NOMO-1 treated with dmso at 0.1 percent for 144 hours (cell line): Measurements from ENCODE around the gene NAE1.

ENCODE experiments used
- DNase-seq: peaks from one replicate; lab custom pipeline; 2025; ENCODE audit not compliant: unreplicated experiment; lab: John Stamatoyannopoulos, UW

Gene NAE1

DNA sequence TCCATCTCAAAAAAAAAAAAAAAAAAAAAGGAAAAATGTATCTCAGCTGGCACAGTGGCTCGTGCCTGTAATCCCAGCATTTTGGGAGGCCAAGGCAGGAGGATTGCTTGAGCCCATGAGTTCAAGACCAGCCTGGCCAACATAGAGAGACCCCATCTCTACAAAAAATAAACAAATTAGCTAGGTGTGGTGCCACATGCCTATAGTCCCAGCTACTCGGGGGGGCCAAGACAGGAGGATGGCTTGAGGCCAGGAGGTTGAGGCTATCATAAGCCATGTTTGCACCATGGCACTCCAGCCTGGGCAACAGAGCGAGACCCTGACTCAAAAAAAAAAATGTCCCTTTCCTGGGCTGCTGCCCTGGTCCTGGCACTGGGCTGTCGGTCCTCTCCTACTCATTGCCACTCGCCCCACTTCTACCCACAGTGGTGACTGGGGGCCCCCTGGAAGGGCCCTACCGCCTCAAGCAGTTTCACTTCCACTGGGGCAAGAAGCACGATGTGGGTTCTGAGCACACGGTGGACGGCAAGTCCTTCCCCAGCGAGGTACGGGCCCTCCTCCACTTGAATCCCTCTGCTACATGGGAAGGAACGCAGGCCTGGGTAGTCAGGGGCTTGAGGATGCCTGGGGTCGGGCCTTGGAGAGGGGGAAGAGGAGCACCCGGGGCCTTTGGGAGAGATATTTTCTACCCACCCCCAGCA, 19.5 kb upstream of the NAE1 start:
- peak; percentile 43 for DNase-seq

DNA sequence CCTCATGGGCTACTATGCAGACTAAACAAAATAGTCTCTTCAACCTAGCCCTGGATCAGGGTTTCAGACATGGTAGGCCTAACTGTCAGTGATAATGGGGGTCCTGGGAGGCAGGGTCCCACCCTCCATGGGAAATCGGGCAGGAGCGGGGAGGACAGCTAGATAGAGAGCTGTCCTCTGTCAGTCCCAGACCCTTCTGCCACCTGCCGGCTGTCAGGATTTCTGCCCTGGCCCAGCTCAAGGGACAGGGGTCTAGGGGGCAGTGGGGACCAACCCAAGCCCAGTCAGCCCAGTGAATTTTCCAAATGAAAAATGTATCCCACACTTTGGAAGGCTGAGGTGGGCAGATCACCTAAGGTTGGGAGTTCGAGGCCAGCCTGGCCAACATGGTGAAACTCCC, 18.8 kb upstream of the NAE1 start:
- no peak for DNase-seq

DNA sequence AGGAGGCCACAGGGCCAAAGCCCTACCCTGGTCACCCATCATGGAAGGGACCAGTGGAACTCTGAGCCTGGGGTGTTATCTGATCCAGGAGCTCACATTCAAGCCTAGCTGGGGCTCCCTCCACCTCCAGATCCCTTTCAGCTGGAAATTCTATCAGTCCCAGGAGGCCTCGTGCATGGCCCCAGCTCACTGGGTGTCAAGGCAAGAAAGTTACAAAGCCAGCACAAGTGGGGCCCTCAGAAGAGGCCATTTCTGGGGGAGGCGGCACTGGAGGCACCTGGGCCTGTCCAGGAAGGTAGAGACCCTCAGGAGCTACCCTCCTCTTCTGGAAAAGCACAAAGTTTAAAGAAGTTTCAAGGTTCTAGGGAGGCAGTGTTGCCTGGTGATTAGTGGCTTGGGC, 18.2 kb upstream of the NAE1 start:
- DNase-seq: no peak

DNA sequence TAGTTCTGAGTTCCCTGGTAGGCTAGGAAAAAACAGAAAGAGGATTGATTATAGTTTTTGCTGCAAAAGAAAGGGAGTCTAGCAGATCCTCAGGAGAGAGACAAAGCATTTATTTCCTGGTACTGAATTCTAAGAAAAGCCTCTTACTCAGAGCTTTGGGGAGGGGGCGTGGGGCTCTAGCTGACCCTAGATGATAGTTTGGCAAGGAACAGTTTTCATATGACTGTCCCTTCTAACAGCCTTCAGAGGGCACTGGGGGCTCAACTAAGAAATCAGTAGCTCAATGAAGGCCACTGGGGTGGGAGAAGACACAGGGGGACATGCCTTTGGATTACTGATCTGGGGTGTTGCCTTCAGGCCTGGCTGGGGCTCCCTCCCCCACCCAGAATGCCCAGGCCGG, 17.4 kb upstream of the NAE1 start:
- no peak for DNase-seq

DNA sequence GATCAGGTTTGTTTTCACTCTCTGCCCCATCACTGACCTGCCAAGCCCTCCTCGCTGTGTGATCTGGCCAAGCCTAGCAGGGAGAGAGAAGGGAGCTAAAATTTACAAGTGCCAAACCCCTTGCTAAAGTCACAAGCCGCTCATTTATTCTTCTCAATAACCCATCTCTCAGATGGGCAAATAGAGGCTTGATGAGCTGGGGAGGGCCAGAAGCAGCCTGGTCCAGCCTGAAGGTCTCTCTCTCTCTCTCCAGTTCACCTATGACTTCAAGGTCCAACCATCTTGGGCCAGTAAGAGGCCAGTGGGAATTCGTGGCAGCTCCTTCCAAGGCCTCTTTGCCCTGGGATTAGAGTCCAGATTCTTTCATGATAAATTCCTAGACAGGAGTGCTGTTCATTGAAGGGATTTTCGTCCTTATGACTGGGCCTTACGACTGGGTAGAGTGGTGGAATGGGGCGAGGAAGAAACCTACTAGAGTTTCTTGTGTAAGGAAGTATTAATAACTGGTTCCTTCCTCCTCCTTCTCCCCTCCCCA, 16.8 kb upstream of the NAE1 start:
- DNase-seq: no peak

DNA sequence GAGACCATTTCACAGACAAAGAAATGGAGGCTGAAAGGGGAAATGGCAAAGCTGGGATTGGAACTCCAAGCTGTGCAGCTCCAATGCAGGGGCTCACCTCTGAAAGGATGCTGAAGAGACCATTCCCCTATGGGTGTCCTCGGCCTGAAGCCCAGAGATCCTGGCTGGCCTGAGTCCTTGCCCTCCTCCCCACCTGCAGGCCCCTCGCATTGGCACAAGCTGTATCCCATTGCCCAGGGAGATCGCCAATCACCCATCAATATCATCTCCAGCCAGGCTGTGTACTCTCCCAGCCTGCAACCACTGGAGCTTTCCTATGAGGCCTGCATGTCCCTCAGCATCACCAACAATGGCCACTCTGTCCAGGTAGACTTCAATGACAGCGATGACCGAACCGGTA, 16.1 kb upstream of the NAE1 start:
- DNase-seq: no peak

DNA sequence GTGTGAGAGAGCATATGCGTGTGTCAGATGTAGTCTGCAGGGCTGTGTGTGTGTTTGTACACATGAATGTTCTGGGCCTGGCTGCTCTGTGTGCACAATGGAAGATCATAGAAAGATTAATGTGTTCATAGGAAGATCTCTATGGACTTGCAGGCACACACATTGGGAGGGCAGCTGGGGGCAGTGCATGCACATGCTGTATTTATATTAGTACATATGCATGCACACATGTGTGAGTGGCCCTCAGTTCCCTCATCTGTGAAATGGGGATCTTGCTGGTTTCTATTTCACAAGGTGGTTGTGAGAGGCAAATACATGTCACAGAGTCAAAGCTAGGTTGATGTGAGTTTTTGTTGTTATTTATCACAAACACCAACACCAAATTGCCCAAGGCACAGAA, 15.5 kb upstream of the NAE1 start:
- no peak for DNase-seq

DNA sequence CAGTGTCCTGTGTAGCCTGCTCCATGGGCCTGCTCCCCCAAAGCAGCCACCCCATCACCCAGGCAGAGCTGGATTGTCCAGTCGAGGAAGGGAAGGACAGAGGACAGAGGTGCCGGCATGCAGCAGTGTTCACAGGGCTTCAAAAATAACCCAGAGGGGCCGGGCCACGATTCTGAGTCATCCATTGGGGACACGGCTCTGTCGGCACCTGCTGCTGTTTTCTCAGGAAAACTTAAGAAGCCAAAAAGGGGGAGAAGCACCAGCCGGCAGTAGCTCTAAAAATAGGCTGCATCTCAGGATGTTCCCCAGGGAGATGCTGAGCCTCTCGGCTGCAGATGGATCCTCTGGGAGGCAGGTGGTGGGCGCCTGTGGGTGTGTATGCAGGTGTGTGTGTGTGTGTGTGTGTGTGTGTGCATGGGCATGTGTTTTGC, 15.0 kb upstream of the NAE1 start:
- DNase-seq: no peak

DNA sequence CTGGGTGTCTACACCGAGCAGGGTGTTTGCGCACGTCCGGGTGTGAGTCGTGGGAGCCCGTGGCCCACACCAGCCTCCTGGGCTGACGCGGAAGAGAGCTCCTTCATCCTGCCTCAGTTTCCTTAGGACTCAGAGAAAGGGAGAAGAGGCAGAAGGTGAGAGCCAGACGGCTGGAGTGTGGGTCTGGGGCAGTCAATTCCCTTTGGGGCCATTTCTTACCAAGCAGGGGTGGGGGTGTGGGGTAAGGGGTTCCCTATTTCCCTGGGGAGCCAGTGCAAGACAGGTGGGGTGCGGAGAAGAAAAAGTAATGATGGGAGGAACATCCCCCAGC, 14.3 kb upstream of the NAE1 start:
- no peak for DNase-seq

DNA sequence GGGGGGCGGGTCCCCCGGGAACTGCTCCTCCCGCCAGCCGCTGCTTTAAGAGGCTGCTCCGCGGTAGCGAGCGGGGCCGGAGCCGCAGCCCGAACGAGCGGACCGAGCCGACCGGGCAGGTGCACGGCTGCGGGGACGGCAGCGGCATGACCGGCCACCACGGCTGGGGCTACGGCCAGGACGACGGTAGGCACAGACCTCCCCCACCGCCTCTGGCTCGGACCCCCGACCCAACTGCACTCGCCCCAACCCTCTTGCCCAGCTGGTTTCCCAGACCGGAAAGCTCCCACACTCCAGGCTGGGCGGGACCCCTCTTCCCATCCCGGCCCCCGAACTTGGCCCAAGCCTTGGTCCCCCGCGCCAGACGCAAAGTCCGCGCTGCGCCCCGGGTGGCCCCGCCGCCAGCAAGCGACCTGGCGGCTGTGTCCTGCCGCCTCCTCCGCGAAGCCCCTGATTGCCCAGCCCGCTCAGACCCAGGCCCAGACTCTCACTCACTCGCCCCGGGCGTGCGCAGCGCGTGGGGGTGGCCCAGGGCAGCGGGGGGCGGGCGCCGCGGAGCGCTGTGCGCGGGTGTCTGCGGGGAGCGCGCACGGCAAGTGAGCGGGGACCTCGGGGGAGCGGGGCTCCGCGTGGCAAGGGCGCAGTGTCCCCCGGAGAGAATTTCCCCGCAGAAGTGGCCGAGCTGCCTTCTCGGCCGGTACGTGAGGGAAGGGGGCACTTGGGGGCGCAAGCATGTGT, 13.7 kb upstream of the NAE1 start, which contains the start of gene CA7:
TSS of gene CA7 (plus strand) at position 73 of the 738 bp plus-strand sequence. CDS start at position 147, 74 bp downstream.
- no peak for DNase-seq

DNA sequence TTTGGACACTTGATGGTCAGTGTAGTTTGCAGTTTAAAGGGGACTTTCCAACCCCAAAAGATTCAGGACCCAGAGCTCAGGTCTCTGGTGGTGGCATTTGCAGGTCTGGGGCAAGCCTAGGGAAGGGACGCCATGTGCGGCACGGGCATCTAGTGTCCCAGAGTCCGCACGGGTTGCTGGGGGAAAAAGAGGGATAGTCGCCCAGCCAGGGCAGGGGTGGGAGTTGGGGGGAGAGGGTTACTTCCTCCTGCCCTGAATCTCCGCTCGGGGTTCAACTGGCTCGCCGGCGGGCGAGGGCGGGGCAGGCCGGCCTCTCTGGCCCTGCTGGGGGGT, 13.2 kb upstream of the NAE1 start:
- DNase-seq: no peak

DNA sequence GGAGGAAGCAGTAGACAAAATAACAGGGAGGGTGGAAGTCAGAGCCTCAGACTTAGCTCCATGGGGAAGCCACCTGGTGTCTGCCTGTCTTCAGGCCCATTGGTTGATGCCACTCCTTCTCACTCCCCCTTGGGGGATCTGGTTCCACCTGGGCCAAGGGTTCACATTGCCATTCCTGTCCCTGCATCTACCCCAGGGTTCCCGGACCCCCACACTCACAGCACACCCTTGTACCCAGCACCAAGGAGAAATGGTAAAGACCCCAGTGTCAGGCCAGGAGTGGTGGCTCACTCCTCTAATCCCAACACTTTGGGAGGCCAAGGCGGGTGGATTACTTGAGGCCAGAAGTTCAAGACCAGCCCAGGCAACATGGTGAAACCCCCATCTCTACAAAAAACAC, 12.4 kb upstream of the NAE1 start:
- DNase-seq: no peak

DNA sequence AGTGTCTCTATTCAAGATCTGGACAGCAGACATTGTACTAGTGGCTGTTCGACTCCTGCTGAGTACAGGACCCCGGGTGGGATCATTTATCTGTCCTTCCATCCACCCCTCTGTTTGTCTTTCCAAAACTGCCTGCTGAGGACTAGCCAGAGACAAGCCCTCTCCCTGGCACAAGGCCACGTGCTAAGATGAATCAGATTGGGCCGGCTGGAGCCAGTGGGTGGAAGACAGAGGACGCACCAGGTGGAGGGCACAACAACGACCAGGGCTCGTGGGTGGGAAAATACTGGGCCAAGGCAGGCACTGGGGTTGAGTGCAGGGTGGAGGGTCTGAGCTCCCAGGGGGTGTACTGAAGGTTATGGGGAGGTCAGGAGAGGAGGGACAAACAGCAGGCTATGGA, 12.0 kb upstream of the NAE1 start:
- DNase-seq: no peak

DNA sequence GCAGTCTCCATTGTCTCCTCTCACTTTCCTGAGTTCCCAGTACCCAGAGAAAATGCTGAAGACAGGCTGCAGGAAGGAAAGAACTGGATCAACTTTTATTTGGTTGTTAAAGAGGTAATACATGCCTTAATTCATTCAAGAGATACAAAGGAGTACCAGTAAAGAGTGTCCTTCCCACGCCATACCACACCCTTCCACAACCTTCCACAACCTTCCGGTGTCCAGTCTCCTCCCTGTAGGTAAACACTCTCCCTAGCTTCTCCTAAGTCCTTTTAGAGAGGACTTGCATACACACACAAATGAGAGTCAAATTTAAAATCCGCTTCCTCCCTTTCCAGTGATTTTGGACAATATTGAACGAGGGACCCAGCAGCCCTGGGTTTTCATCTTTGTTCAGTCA, 10.6 kb upstream of the NAE1 start:
- DNase-seq: no peak

DNA sequence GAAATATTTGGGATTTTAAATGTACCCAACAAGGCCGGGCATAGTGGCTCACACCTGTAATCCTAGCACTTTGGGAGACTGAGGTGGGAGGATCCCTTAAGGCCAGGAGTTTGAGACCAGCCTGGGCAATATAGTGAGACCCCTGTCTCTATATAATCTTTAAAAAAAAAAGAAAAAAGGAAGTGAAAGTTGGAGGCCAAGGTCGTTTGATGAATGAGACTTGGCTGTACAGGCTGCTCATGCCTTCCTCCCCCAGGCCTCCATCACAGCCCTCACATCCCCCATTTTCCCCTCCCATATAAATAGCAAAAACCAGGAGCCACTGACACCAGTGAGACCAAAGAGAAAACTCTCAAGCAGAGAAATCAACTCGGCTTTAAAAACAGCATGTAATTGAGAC, 10.1 kb upstream of the NAE1 start:
- no peak for DNase-seq

DNA sequence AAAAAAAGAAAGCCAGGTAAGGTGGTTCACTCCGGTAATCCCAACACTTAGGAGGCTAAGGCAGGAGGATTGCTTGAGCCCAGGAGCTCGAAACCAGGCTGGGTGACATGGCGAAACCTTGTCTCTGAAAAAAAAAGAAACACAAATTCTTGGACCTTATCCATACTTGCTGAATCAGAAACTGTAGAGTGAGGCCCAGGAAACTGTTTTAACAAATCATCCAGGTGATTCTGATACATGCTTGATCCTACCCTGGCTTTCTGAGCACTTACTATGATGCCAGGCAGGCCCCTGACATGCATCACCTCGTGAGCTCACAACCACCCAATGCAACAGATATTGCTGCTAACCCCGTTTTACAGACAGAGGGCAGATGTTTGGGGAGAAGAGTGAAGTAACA, 4.0 kb upstream of the NAE1 start:
- no peak for DNase-seq

DNA sequence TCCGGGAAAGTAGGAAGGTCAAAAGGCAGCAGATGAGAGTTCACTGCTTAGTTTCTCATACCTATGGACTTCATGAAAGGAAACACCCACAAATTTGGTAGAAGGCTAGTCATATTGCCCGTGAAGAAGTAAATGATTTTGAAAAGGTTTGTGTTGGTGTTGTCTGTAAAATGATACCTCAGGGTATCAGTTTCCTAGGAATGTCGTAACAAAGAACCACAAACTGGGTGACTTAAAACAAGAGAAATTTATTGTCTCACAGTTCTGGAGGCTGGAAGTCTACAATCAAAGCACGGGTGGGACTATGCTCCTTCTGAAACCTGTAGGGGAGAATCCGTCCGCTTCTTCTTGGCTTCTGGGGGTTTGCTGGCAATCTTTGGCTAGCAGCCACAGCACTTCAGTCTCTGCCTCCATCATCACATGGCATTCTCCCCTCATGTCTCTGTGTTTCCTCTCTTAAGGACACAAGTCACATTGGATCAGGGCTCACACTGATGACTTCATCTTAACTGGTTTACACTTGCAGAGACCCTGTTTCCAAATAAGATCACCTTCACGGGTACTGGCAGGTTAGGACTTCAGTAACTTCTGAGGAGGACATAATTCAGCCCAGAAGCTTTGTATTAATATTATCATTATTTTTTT, 2.0 kb upstream of the NAE1 start:
- no peak for DNase-seq

DNA sequence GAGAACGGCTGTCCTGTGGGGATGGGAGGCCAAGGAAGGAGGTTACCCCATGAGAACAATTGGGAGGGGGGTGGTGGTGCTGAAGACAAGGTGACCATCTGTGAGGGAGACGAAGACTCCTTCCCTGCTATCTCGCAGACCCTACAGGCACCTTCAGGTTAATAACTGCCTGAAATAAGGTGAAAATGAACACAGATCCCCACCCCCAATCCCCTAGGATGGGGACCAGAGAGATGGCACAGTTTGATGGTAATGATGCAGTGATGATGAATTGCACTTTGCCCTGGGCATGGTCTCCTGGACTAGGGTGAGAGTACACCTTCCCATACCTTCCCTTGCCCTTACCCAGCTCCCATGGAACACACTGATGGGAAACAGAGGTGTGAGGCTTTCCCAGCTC, 1.4 kb upstream of the NAE1 start:
- DNase-seq: no peak

DNA sequence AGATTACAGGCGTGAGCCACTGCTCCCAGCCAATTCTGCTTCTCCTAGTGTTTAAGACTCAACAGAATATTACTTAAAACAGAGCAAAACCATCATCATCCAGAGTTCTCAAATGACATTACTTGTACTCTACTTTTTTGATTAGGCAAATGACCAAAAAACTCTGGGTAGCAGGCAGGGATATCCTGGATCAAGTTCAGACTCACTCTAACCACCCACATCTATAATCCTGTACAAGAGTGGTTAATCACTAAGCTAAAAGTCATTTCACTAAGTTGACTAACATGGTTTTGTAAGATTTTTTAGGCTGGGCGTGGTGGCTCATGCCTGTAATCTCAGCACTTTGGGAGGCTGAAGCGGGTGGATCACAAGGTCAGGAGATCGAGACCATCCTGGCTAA, 6.8 kb downstream of the NAE1 start:
- DNase-seq: no peak

DNA sequence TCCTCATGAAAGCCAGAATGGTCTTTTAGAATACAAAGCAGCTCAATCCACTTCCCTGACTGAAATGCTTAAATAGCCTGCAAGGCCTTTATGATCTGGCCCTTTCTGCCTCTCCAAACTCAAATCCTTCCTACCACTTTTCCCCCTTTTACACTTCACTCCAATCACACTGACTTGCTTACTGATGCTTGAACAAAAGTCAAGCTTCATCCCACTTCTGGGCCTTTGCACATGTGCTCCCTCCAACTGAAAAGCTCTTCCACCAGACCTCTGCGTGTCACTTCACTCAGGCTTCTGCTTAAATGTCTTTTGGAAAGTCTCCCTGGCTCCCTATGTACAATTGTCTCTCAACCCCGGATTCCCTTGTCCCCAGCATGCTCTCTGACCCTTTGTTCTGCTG, 16.0 kb downstream of the NAE1 start:
- no peak for DNase-seq

DNA sequence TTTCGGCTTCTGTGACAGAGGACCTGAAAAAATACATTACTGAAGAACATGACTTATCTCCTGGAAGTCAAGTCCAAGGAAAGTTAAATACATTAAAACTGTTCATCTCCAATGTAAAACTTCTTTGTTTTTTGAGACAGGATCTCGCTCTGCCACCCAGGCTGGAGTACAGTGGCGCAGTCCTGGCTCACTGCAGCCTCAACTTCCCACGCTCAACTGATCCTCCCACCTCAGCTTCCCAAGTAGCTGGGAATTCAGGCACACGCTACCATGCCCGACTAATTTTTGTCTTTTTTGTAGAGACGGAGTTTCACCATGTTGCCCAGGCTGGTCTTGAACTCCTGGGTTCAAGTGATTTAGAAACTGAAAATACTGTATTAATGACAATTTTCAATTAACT, 19.7 kb downstream of the NAE1 start:
- DNase-seq: no peak

DNA sequence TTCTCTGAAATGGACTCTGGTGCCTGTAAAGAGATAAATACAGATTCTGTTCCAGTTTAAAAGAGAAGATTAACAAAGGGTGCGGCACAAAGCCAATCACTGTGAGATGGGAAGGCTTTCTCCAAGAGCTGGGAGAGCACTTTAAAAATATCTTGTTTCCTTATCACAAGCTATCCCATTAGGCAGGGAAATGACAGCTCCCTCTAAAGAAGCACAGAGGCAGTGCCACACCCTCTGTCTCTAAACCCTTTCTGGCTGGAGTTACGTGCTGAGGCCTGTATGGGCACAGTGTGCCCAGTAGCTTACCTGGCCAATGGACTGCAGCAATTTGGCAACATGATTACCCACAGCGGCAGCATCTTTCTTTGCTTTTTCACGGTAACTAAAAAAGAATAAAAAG, 20.4 kb downstream of the NAE1 start:
- no peak for DNase-seq
